Keratinocyte (primary cell): Measurements from ENCODE around the gene ZBTB39.
"Not testable (repeated sequence)": the region's sequence is repeated elsewhere in the genome, so short reads cannot be mapped to it uniquely, and the experiment has no call there.

Source experiments
- EZH2 ChIP-seq: IDR thresholded peaks from one replicate; pipeline ENCODE4 v1.6.1; 2012; ENCODE audit warnings: inconsistent platforms, mild to moderate bottlenecking, low read length, moderate library complexity
- TF ChIP-seq, protein P1 (sequence below), 3 experiments: IDR thresholded peaks in 1 of 3; conservative IDR thresholded peaks in 1 of 3; optimal IDR thresholded peaks in 1 of 3; 2 replicates in 2 of 3; 3 replicates in 1 of 3; pipeline versions ENCODE3 to v1.5.1; 2011; ENCODE audit warnings: low read length in 3 of 3, mild to moderate bottlenecking in 3 of 3, moderate library complexity in 2 of 3, control low read depth in 1 of 3, inconsistent platforms in 1 of 3; ENCODE audit not compliant: insufficient read depth in 2 of 3; ENCODE audit errors: extremely low read depth in 1 of 3

DNA sequence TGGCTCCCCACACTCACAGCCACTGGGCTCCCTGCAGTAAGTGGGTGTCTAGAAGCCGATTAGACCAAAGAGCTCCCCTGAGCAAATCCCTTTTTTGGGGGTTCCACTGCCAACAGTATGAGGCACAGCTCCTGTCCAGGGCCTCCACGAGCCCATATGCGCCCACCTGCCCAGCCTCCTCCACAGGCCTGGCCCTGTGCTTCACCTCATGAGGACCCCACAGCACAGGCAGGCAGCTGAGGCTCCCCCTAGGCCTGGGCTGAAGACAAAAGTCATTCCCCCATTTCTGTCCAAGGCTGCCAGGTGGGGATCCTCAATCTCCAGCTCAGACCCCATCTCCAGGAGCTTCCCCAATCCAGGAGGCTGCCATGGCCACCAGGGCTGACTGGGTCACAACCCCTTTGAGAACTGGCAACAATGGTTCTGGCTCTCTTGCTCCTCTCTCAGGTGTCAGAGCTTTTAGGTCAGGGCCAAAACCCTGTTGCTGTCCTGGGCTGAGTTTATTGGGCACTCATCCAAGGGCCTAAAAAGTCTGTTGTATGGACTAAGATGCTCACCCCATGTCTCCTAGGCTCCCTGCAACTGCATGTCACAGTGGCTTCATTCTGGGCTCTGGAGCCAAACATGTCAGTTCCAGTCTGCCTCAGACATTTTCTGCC lies 23.6 kb downstream of the ZBTB39 start:
- TF ChIP-seq, protein P1, sequence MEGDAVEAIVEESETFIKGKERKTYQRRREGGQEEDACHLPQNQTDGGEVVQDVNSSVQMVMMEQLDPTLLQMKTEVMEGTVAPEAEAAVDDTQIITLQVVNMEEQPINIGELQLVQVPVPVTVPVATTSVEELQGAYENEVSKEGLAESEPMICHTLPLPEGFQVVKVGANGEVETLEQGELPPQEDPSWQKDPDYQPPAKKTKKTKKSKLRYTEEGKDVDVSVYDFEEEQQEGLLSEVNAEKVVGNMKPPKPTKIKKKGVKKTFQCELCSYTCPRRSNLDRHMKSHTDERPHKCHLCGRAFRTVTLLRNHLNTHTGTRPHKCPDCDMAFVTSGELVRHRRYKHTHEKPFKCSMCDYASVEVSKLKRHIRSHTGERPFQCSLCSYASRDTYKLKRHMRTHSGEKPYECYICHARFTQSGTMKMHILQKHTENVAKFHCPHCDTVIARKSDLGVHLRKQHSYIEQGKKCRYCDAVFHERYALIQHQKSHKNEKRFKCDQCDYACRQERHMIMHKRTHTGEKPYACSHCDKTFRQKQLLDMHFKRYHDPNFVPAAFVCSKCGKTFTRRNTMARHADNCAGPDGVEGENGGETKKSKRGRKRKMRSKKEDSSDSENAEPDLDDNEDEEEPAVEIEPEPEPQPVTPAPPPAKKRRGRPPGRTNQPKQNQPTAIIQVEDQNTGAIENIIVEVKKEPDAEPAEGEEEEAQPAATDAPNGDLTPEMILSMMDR (optimal IDR thresholded peaks at IDR 0.05 in 1 of 3, IDR thresholded peaks at IDR 0.05 in 1 of 3, conservative IDR thresholded peaks at IDR 0.05 in 1 of 3; ENCODE audit: extremely low read depth in 1 of 3, insufficient read depth in 2 of 3, low read length in 3 of 3): not testable (repeated sequence)
- TF ChIP-seq EZH2: not testable (repeated sequence)
